Activated B cell treated with CpG ODN at 0.5 μM for 24 hours (primary cell): Measurements from ENCODE around the gene FCN2. TPM values are rescaled to one million over a fixed set of nuclear protein-coding genes. Genes with fewer than 3 reads are reported as not detected.

Experiments
- ATAC-seq: fragments of 200-7000 bp; cut with Tn5 transposase; one replicate; pipeline ENCODE4 v1.10.0; 2021; ENCODE audit warnings: low read depth, mild to moderate bottlenecking, moderate library complexity
- CTCF ChIA-PET: fragments of 350-600 bp; sonication (Branson Sonifier 250); formaldehyde crosslinking; loops from one replicate; lab custom pipeline; 2021; ENCODE audit warnings: antibody characterized with exemption; lab: Charles Lee
- POLR2A ChIA-PET: fragments of 350-600 bp; sonication (Branson Sonifier 250); formaldehyde crosslinking; loops from one replicate; lab custom pipeline; 2021; ENCODE audit warnings: antibody characterized with exemption; lab: Charles Lee
- DNase-seq: peaks from one replicate; pipeline ENCODE4 v3.0.0; 2022
- H3K27ac Mint-ChIP-seq: one replicate; pipeline ENCODE4 v1.8.0; 2020; ENCODE audit warnings: mixed read lengths
- H3K27me3 Mint-ChIP-seq: one replicate; pipeline ENCODE4 v1.8.0; 2021; ENCODE audit warnings: mixed read lengths
- H3K36me3 Mint-ChIP-seq: one replicate; pipeline ENCODE4 v1.8.0; 2021; ENCODE audit warnings: low read depth, mixed read lengths
- H3K4me1 Mint-ChIP-seq: one replicate; pipeline ENCODE4 v1.8.0; 2021; ENCODE audit warnings: mixed read lengths
- H3K4me3 Mint-ChIP-seq: one replicate; pipeline ENCODE4 v1.8.0; 2020; ENCODE audit warnings: mild to moderate bottlenecking, mixed read lengths
- H3K9me3 Mint-ChIP-seq: one replicate; pipeline ENCODE4 v1.8.0; 2020; ENCODE audit warnings: mixed read lengths
- intact Hi-C: fragments of 100-400 bp; cut with micrococcal nuclease; formaldehyde crosslinking; loops from one replicate; pipeline ENCODE4 v1.15.1; 2024
- total RNA-seq: library from RNA; stranded (reverse); gene quantifications from 2 replicates; pipeline ENCODE4 v1.2.3, GENCODE V29; 2022
- TF ChIP-seq, protein P1 (sequence below): fragments of 200-600 bp; IDR thresholded peaks from one replicate; pipeline ENCODE4 v1.8.0; 2022; ENCODE audit warnings: antibody characterized with exemption, mild to moderate bottlenecking

FCN2 gene
- total RNA-seq, 1 donor from 2014 or later, result not detected

DNA sequence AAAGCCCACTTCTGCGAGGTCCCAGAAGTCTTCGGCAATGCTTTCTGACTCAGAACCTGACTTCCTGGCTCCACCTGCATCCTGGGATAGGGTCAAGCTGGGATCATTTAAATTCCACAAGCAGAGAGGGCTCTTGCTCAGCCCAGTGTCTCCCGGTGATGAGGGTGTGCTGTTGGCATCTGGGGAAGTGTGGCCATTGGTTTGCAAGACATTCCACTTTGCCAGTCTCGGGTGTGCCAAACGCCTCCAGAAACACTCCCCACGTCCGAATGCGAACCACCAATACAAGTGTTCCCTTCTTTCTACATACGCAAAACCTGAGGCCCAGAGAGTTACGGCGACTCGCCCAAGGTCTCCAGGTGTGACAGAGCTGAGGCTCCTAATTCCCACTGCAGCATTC, 43.1 kb upstream of the FCN2 start:
- CTCF ChIA-PET, result no interaction called here

DNA sequence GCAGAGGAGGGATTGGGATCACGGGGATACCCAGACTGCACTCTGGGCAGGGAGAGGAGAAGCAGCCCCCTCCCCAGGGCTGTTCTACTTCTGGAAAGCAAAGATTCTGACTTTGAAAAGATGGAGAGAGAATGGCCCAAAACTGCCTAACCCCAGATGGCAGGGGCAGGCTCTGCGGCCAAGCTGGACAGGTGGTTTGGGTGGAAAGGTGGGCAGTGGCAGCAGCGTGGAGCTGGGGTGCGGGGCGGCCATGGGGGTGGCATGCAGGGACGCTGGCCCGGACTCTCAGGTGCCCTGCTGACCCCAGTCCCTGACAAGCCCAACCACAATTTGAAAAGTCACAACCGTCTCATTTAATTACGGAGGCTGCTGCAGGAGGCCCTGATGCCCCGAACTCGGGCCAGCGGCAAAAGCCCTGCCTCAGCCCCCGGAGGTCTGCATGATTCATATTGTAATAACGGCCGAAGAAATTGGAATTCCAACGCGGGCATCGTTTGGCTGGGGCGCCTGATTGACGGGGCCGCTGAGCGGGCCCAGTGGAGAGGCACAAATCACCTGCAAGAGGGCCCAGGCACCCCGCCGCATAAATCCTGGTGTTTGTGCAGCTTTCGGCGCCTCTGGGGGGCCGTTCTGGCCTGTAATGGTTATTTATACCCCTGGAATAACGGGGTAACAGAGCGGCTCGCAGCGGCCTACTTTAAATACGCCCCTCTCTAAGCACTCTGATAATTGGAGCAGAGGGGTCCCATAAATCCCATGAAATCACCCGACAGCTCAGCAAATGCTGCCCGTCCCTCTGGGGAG, 41.8 kb upstream of the FCN2 start:
- CTCF ChIA-PET, result no interaction called here

More for the DNA sequence above, 43.1 kb upstream of the FCN2 start:
- POLR2A ChIA-PET, result no interaction called here
- DNase-seq (no peak), ATAC-seq (no peak)
- intact Hi-C loops, result no loop called here
- Mint-ChIP-seq H3K27me3 (no peaks in the 10 kb centered on the region), H3K4me3 (no peak overlapping the region), H3K9me3 (no peaks in the 10 kb centered on the region), H3K27ac (no peak overlapping the region), H3K36me3 (no peaks in the 10 kb centered on the region), H3K4me1 (no peaks in the 10 kb centered on the region)
- TF ChIP-seq, protein P1, sequence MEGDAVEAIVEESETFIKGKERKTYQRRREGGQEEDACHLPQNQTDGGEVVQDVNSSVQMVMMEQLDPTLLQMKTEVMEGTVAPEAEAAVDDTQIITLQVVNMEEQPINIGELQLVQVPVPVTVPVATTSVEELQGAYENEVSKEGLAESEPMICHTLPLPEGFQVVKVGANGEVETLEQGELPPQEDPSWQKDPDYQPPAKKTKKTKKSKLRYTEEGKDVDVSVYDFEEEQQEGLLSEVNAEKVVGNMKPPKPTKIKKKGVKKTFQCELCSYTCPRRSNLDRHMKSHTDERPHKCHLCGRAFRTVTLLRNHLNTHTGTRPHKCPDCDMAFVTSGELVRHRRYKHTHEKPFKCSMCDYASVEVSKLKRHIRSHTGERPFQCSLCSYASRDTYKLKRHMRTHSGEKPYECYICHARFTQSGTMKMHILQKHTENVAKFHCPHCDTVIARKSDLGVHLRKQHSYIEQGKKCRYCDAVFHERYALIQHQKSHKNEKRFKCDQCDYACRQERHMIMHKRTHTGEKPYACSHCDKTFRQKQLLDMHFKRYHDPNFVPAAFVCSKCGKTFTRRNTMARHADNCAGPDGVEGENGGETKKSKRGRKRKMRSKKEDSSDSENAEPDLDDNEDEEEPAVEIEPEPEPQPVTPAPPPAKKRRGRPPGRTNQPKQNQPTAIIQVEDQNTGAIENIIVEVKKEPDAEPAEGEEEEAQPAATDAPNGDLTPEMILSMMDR, result no peak

DNA sequence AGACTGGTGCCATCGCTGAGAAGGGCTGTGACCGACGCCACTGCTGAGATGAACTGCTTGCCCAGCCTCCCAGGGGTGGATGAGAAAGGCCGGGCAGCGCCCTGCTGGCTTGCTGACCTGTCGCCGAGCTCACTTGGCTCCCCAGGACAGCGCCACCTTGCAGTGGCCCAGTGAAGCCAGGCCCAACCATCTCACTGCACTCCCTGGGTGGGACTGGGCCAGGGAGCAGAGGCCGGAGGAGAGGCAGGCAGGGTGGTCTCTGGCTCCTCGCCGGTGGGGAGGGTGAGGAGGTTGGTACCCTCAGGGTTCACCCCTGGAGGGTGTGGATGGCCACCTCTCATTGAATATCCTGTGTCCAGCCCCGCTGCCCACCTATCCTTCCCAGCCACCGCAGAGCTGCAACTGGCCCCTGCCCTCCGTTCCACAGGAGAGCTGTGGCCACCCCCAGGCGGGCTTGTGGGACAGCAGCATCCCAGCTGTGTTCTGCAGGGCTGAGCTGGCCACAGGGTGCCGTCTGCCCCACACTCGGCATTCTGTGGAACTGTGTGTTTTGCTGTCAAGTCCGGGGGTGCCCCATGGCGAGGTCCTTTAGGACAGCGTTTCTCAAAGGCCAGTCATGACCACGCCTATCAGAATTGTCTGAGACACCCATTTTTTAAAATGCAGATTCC, 41.0 kb upstream of the FCN2 start:
- Mint-ChIP-seq H3K27me3 (no peaks in the 10 kb centered on the region), H3K27ac (no peak overlapping the region), H3K36me3 (no peaks in the 10 kb centered on the region), H3K4me3 (no peak overlapping the region), H3K9me3 (no peaks in the 10 kb centered on the region), H3K4me1 (no peaks in the 10 kb centered on the region)
- CTCF ChIA-PET, result no interaction called here
- intact Hi-C loops, result no loop called here
- TF ChIP-seq, protein P1, result no peak
- POLR2A ChIA-PET, result no interaction called here
- no peak for DNase-seq
- ATAC-seq, result no peak

More for the DNA sequence above, 41.8 kb upstream of the FCN2 start:
- POLR2A ChIA-PET, result no interaction called here
- no peak overlapping the region for H3K4me3 Mint-ChIP-seq
- H3K27me3 Mint-ChIP-seq, result no peaks in the 10 kb centered on the region
- no peak for ATAC-seq
- no peaks in the 10 kb centered on the region for H3K36me3 Mint-ChIP-seq
- TF ChIP-seq, protein P1, result no peak
- no peak for DNase-seq
- H3K9me3 Mint-ChIP-seq, result no peaks in the 10 kb centered on the region
- H3K27ac Mint-ChIP-seq, result no peak overlapping the region
- H3K4me1 Mint-ChIP-seq, result no peaks in the 10 kb centered on the region
- intact Hi-C loops, result no loop called here

DNA sequence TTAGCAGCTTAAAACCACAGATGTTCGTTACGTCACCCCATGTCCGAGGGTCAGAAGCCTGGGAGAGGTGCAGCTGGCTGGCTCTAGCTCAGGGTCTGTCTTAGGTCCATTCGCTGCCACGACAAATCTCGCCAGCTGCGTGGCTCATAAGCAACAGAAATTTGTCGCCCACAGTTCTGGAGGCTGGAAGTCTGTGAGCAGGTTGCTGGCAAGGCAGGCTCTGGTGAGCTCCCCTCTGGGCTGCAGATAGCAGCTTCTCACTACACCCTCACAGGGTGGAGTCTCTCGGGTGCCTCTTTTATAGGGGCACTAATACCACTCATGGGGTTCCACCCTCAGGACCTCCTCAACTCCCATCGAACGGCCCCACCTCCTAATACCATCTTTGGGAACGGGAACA, 40.1 kb upstream of the FCN2 start:
- TF ChIP-seq, protein P1, result no peak
- ChIA-PET POLR2A (no interaction called here), CTCF (no interaction called here)
- Mint-ChIP-seq H3K4me1 (no peaks in the 10 kb centered on the region), H3K9me3 (no peaks in the 10 kb centered on the region), H3K27me3 (no peaks in the 10 kb centered on the region), H3K4me3 (no peak overlapping the region), H3K27ac (no peak overlapping the region), H3K36me3 (no peaks in the 10 kb centered on the region)
- intact Hi-C loops, result no loop called here
- ATAC-seq (no peak), DNase-seq (no peak)

DNA sequence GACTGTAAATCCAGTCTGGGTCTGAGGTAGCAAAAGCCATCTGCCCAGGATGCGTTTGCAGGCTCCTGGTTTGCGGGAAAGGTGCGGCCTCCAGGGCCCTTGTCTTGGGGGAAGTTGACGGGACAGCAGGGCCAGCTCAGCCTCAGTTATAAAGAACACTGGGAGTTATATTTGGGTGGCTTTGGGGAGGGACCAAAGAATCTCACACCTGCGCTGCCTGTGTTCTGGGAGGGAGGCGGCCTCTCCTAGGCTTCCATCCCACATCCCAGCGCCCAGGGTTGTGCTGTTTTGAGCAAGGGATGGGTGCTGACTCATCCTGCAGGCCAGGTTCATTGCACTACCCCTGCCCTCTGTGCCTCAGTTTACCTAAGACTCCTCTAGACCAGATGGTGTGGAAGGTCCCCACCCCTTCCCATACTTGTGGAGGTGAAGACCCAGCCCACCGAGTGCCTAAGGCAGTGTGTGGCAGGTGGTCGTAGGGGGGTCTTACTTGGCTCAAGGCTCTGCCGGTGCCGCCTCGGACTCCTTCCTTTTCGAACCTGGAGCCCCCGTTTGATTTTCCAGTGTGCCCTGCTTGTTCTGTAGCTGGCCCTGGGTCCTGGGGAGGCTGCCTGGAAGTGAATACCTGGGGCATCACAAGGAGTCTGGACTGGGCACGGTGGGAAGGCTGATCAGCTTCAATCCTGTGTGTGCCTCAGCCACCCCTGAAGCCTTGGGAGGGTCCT, 39.3 kb upstream of the FCN2 start:
- TF ChIP-seq, protein P1, result no peak
- no peak overlapping the region for H3K27ac Mint-ChIP-seq
- H3K27me3 Mint-ChIP-seq, result no peaks in the 10 kb centered on the region
- CTCF ChIA-PET, result no interaction called here
- no peaks in the 10 kb centered on the region for H3K4me1 Mint-ChIP-seq
- H3K4me3 Mint-ChIP-seq, result no peak overlapping the region
- POLR2A ChIA-PET, result no interaction called here
- H3K36me3 Mint-ChIP-seq, result no peaks in the 10 kb centered on the region
- intact Hi-C loops, result no loop called here
- DNase-seq (no peak), ATAC-seq (no peak)
- H3K9me3 Mint-ChIP-seq, result no peaks in the 10 kb centered on the region
